ENCODE results near the gene CCDC89.

GRCh38 chr11:85663080-85663752 lies 22.8 kb downstream of the CCDC89 start:
- TF ChIP-seq U2AF2 (IDR thresholded peaks at IDR 0.05; ENCODE audit: low read depth, low read length) (no peak), FOSL2 (CRISPR knock-in tag; IDR thresholded peaks at IDR 0.05) (no peak), RAD21 (CRISPR knock-in tag; IDR thresholded peaks at IDR 0.05) (no peak), ZBTB1 (CRISPR knock-in tag; IDR thresholded peaks at IDR 0.05; ENCODE audit: borderline replicate concordance) (no peak), GABPA (IDR thresholded peaks at IDR 0.05; ENCODE audit: low read depth, low read length) (no peak), GABPA (CRISPR knock-in tag; IDR thresholded peaks at IDR 0.05; ENCODE audit: low read depth) (no peak), HNRNPUL1 (IDR thresholded peaks at IDR 0.05; ENCODE audit: low read depth, low read length) (no peak), ZNF24 (IDR thresholded peaks at IDR 0.05) (no peak), KDM5B (CRISPR knock-in tag; IDR thresholded peaks at IDR 0.05; ENCODE audit: borderline replicate concordance) (no peak), REPIN1 (CRISPR knock-in tag; IDR thresholded peaks at IDR 0.05; ENCODE audit: borderline replicate concordance, low read depth) (no peak), PHF5A (CRISPR knock-in tag; IDR thresholded peaks at IDR 0.05; ENCODE audit: low read depth, unreplicated experiment) (no peak), MEF2D (CRISPR knock-in tag; IDR thresholded peaks at IDR 0.05) (no peak), NR3C1 (CRISPR knock-in tag; IDR thresholded peaks at IDR 0.05) (no peak), HNF1B (CRISPR knock-in tag; IDR thresholded peaks at IDR 0.05) (no peak)
- TF ChIP-seq, protein P1, sequence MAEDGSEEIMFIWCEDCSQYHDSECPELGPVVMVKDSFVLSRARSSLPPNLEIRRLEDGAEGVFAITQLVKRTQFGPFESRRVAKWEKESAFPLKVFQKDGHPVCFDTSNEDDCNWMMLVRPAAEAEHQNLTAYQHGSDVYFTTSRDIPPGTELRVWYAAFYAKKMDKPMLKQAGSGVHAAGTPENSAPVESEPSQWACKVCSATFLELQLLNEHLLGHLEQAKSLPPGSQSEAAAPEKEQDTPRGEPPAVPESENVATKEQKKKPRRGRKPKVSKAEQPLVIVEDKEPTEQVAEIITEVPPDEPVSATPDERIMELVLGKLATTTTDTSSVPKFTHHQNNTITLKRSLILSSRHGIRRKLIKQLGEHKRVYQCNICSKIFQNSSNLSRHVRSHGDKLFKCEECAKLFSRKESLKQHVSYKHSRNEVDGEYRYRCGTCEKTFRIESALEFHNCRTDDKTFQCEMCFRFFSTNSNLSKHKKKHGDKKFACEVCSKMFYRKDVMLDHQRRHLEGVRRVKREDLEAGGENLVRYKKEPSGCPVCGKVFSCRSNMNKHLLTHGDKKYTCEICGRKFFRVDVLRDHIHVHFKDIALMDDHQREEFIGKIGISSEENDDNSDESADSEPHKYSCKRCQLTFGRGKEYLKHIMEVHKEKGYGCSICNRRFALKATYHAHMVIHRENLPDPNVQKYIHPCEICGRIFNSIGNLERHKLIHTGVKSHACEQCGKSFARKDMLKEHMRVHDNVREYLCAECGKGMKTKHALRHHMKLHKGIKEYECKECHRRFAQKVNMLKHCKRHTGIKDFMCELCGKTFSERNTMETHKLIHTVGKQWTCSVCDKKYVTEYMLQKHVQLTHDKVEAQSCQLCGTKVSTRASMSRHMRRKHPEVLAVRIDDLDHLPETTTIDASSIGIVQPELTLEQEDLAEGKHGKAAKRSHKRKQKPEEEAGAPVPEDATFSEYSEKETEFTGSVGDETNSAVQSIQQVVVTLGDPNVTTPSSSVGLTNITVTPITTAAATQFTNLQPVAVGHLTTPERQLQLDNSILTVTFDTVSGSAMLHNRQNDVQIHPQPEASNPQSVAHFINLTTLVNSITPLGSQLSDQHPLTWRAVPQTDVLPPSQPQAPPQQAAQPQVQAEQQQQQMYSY (CRISPR knock-in tag; IDR thresholded peaks at IDR 0.05) = no peak

All from HepG2 (cell line).